Kidney (tissue), 14 donors: ENCODE data around the gene NCKAP5. TPM values are rescaled to one million over a fixed set of nuclear protein-coding genes. Genes with fewer than 3 reads are reported as not detected.

ENCODE experiments used
- DNase-seq, 5 donors: peaks; one replicate each; pipeline ENCODE4 v3.0.0-alpha.2; 2013 to 2020
- FAIRE-seq: peaks from 2 replicates; lab custom pipeline; 2012; peaks lifted over from hg19 to GRCh38; lab: Jason Lieb, UNC
- H3K27ac ChIP-seq, 2 donors: one replicate each; pipeline ENCODE4 v1.7.0; 2013; ENCODE audit warnings: low read depth in 2 of 2, low read length in 2 of 2, inconsistent platforms in 1 of 2
- H3K27me3 ChIP-seq: one replicate; pipeline ENCODE4 v1.7.1; 2013; ENCODE audit warnings: low read length, inconsistent platforms; ENCODE audit not compliant: control insufficient read depth, insufficient read depth
- H3K36me3 ChIP-seq, 3 donors: one replicate each; pipeline versions ENCODE4 v1.7.0 to v1.7.1; 2013; ENCODE audit warnings: low read length in 3 of 3, control low read depth in 1 of 3, inconsistent platforms in 1 of 3; ENCODE audit not compliant: insufficient read depth in 3 of 3, control insufficient read depth in 2 of 3
- H3K4me1 ChIP-seq, 3 donors: one replicate each; pipeline versions ENCODE4 v1.7.0 to v1.7.1; 2013; ENCODE audit warnings: low read length in 3 of 3, inconsistent platforms in 1 of 3, low read depth in 1 of 3; ENCODE audit not compliant: control insufficient read depth in 2 of 3, insufficient read depth in 2 of 3
- H3K4me3 ChIP-seq, 3 donors: one replicate each; pipeline versions ENCODE4 v1.7.0 to v1.8.1; 2013; ENCODE audit warnings: low read length in 3 of 3, control low read depth in 1 of 3, inconsistent platforms in 1 of 3
- H3K9ac ChIP-seq, 3 donors: one replicate each; pipeline versions ENCODE4 v1.7.0 to v1.7.1; 2013; ENCODE audit warnings: low read length in 3 of 3, control low read depth in 1 of 3, inconsistent platforms in 1 of 3
- H3K9me3 ChIP-seq, 3 donors: one replicate each; pipeline versions ENCODE4 v1.7.0 to v1.7.1; 2013; ENCODE audit warnings: low read length in 3 of 3, control low read depth in 1 of 3, inconsistent platforms in 1 of 3; ENCODE audit not compliant: control insufficient read depth in 2 of 3, insufficient read depth in 1 of 3
- intact Hi-C: fragments of 100-400 bp; cut with DNase I; formaldehyde crosslinking; loops from one replicate; pipeline ENCODE4 v1.11.1; 2022
- polyA plus RNA-seq: library from polyadenylated mRNA; stranded (reverse); fragments of 350-450 nt; fragmentation: Illumina TruSeq; extraction: RNeasy Lipid Tissue Mini Kit (QIAGEN cat#74804); gene quantifications from one replicate; pipeline ENCODE4 v1.2.3, GENCODE V29; 2014; ENCODE audit warnings: low read depth, low replicate concordance; ENCODE audit not compliant: insufficient read depth
- total RNA-seq: library from RNA; stranded (reverse); fragmentation: NEBNext Ultra II Directional; extraction: Animal tissue kit (Norgen Biotek cat#: 25700); gene quantifications from one replicate; pipeline ENCODE4 v1.2.1, GENCODE V29; 2021
- TF ChIP-seq, protein P1 (sequence below): IDR thresholded peaks from 3 replicates; pipeline ENCODE4 v1.5.1; 2012; ENCODE audit warnings: mild to moderate bottlenecking, moderate library complexity, borderline replicate concordance; ENCODE audit not compliant: insufficient read depth; ENCODE audit errors: extremely low read depth
- donor health status: control.
- donor health status: control.
- donor health status: control.
- donor health status: control.
- donor health status: control.
- donor health status: DM: yes; HTN: yes; CAD: no.
- donor health status: Normal renal cell carcinoma (clear cell type).

NCKAP5 gene
- total and polyA plus RNA-seq, 2 donors from 2014 or later = 1.8 to 2.9 TPM

DNA sequence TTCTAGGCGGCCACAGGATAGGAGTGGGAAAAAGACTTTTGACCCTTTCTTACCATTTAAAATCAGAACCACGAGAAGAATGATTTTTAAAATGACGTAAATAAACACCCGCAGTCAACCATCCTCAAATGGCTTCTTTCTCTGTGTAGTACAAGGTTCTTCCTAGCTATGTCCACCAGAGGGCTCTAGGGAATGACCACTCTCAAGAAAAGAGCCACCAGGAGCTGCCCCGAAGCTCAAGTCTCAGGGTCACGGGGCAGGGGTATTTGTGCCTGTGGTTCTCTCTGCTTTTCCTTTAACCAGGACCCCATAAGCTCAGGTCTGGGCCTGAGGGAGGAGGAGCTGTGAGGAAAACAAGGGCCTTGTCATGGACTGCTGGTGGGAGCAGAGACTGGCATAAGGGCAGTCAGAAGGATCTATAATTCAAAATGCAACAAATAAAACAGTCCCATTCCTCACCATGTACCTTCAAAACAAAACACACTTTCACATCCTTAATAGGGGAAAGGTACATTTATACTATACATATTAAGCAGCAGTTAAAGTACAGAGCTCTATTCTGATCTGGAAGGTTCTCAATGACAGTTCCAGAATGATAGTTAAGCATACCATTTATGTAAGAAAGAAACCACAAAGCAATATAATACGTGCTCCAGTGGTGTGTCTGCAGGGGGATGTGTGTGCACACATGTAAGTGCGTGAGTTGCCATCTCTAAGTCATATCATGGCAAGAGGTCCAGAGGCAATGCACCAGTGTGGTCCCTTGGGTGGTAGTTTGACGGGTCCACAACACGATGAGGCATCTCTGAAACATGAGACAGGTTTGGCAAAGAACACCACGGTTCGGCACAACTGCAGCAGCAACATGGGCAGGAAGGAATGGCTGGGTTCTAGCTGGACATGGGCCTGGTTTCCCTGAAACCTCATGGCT lies 916.9 kb downstream of the NCKAP5 start:
- DNase-seq (peak in 2 of 5 donors; percentile 44 to 85), FAIRE-seq (peak; percentile 8)
- Histone ChIP-seq H3K36me3 (no peaks in the 10 kb centered on the region), H3K27ac (no peak overlapping the region), H3K9ac (no peak overlapping the region), H3K4me3 (no peak overlapping the region), H3K4me1 (no peaks in the 10 kb centered on the region), H3K9me3 (no peaks in the 10 kb centered on the region), H3K27me3 (no peaks in the 10 kb centered on the region)
- intact Hi-C loops = no loop called here
- TF ChIP-seq, protein P1, sequence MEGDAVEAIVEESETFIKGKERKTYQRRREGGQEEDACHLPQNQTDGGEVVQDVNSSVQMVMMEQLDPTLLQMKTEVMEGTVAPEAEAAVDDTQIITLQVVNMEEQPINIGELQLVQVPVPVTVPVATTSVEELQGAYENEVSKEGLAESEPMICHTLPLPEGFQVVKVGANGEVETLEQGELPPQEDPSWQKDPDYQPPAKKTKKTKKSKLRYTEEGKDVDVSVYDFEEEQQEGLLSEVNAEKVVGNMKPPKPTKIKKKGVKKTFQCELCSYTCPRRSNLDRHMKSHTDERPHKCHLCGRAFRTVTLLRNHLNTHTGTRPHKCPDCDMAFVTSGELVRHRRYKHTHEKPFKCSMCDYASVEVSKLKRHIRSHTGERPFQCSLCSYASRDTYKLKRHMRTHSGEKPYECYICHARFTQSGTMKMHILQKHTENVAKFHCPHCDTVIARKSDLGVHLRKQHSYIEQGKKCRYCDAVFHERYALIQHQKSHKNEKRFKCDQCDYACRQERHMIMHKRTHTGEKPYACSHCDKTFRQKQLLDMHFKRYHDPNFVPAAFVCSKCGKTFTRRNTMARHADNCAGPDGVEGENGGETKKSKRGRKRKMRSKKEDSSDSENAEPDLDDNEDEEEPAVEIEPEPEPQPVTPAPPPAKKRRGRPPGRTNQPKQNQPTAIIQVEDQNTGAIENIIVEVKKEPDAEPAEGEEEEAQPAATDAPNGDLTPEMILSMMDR = peak; percentile 51

DNA sequence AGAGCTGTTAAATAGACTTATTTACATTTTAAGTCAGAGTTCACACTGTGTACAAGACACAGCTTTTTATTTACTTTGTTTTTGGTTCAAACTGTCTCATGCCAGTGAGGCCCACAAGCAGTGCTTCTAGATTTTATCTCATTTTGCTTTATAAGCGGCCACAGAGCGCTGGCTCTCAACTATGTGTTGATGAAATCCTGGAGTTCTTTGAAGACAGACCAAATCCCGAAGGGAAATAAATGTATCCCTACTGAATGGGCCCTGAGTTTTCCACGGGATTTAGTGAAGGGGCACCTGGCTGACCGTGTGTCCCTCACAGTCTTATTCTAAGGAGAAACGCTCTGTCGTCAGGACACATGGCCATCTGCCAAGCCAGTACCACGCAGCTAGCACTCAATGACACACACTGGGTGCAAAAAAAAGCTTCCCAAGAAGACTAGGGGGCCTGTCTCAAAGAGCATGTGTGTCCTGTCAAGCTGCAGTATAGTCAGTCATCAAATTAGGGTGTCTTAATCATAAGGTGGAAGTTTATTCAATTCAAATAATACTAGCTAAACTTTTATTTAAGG lies 921.6 kb downstream of the NCKAP5 start:
- Histone ChIP-seq H3K27me3 (no peaks in the 10 kb centered on the region), H3K27ac (no peak overlapping the region), H3K9me3 (no peaks in the 10 kb centered on the region), H3K9ac (no peak overlapping the region), H3K4me3 (no peak overlapping the region), H3K4me1 (no peaks in the 10 kb centered on the region), H3K36me3 (no peaks in the 10 kb centered on the region)
- intact Hi-C loops = no loop called here
- FAIRE-seq (no peak), DNase-seq (no peak)
- TF ChIP-seq, protein P1 = no peak

DNA sequence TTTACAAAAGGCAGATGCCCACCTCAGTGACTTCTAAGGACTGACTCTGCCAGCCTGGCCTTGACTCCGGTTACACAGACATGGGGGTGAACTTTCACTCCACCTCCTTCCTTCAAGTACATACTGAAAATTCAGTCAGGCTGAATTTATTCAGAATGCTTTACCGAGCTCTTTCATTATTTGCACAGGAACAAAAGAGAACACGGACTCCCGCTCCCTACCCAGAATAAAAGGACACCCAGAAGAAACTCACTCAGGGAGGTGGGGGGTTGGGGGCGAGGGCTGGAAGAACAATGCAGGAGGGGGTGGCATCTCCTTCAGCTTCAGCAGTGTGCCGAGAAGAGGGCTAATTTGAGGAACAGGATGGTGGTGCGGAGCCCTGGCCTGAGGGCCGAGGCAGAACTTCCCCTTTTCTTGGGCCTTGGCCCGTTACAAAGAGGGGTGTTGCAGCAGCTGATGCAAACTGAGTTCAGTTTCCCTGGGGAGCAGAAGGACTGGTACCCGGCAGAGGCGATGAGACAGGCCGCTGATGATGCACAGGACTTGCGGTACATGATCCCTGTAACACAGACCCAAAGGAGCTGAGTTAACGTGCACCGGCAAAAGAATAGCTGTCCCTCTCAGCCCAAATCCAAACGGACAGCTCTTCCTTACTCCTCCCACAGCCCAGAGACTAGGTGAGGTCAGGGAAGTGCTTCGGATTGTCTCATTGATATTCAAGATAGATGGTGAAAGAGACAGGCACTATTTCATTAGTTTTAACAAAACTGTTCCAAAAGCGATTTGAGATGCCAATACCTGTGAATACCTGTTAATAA lies 922.3 kb downstream of the NCKAP5 start:
- no peak for DNase-seq
- Histone ChIP-seq H3K36me3 (no peaks in the 10 kb centered on the region), H3K4me3 (no peak overlapping the region), H3K4me1 (no peaks in the 10 kb centered on the region), H3K27me3 (no peaks in the 10 kb centered on the region), H3K27ac (no peak overlapping the region), H3K9me3 (no peaks in the 10 kb centered on the region), H3K9ac (no peak overlapping the region)
- intact Hi-C loops = no loop called here
- TF ChIP-seq, protein P1 = no peak
- no peak for FAIRE-seq
